NCI-H1436 (cell line): ENCODE results near the gene MICAL3.
"Not testable (repeated sequence)": the region's sequence is repeated elsewhere in the genome, so short reads cannot be mapped to it uniquely, and the experiment has no call there.

Experiments
- DNase-seq: peaks from one replicate; lab custom pipeline; 2025; lab: John Stamatoyannopoulos, UW

MICAL3 gene

DNA sequence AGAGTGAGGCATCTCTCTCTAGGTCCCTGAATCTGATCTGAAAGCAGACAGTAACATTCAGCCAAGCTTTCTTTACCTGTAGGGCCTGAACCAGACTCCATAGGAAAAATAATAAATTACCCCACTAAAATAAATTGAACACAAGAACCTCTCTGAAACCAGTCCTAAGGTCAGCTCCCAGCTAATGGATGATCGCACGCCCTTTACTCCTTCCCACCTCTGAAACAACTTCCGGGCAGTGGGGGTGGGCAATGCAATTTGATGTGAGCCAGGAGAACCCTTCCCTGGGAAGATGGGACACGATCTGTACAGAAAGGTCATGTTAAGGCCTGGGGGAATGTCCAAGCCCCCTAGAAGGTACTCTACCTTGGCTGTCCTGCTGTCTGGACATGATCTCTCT lies 71.2 kb downstream of the MICAL3 start:
- DNase-seq = no peak

DNA sequence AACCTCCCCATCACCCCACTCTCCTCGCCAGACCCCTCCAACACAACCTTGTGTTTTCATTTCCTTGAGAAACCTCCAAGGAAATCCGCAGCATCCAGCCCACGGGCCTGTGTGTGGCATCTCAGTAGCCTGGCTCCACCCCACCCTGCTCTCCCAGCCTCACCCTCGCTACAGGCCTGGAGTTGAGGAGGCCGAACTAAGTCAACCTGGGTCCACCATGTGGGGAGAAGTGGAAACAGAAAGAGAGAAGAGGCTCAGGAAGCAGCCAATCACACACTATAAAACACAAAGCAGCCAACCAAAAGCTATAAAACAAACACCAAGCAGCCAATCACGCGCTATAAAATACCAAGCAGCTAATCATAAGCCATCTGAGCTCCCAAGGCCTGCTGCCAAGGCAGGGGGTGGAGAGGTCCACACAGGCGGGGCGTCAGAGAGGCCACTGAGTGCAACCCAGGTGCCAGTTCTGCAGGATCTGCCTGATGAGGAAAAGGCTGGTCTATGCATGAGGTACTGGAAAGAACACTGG lies 72.0 kb downstream of the MICAL3 start:
- DNase-seq = no peak

DNA sequence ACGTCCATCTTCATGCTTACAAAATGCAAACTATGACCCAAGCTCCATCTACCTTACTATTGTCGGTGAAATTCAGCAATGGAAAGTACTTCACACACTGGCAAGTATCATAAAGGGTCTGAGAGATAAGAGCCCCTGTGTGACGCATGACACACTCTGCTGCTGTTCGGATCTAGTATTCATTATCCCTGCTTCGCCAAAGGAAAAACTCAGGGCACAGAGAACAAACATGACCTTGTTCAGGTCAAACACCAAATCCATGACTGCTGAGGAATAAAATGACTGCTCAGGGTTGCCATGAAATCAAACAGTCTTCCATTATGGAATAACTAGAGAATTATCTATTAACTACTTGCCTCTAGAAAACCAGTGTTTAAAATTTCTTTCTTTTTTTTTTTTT lies 73.0 kb downstream of the MICAL3 start:
- DNase-seq = no peak

DNA sequence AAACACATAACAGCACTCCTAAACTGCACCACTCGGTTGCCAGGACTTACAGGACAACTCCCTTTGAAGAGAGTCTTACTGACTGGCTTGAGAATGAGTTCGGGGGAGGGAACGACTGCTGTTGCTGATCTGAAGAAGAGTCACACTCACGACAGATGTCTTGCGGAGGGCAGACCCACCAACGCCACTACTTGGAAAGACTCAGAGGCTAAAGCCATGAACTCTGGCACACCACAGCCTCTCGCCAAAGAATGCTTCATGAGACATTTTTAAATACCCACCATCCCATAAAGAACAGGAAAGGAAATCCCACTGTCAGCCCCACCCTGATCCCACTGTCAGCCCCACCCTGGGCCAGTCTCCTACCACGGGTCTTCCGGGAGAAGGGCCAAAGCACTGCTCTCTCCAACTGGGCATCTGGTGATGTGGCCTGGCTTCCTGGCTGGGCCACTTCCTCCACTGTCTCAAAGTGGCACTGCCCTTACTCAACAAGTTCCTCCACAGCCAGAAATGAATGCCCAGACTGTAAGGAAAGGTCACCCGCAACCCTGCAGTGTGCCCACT lies 73.6 kb downstream of the MICAL3 start:
- DNase-seq = no peak

DNA sequence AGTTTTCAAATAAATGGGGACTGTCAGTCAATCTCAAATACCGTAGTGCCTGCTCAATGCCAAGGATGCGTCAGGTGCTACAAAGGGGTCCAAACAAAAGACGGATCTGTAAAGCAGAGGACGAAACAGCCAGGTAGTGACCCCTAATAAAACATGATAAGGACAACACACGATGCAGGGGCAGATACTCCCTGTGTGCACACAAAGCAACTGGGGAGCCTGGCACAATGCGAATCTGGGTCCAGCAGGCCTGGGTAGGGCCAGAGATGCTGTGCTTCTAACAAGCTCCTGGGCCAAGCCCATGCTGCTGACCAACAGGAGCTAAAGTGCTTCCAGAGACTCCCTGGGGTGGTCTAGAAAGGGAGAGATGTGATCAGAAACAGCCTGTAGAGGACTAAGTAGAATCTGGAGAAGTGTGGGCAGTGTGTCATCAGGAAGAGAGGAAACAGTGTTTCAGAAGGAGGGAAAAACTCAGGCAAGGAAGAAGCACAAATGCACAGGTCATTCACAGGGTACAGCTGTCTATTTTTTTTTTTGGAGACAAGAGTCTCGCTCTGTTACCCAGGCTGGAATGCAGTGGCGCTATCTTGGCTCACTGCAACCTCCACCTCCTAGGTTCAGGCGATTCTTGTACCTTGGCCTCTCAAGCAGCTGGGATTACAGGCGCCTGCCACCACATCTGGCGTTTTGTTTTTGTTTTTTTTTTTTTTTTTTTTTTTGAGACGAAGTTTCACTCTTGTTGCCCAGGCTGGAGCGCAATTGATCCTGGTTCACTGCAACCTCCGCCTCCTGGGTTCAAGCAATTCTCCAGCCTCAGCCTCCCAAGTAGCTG lies 74.5 kb downstream of the MICAL3 start:
- DNase-seq = no peak

DNA sequence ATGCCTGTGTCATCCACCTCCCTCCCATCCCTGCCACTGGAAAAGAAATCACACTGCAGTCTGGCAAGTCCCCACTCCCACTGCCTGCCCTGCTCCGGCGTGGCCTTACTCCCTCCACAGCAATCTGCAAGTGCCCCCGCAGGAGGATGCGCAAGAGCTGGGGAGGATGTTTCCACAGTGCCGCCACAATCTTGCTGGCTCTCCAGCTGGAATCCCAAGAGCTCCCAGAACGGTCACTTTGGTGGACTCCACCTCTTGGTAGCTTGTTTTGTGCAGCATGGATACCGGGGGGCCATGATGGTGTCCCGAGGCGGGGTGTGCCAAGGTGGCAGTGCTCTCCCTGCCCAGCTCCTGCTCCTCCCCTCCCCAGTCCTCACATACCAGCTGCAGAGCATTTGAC lies 76.3 kb downstream of the MICAL3 start:
- DNase-seq = no peak

DNA sequence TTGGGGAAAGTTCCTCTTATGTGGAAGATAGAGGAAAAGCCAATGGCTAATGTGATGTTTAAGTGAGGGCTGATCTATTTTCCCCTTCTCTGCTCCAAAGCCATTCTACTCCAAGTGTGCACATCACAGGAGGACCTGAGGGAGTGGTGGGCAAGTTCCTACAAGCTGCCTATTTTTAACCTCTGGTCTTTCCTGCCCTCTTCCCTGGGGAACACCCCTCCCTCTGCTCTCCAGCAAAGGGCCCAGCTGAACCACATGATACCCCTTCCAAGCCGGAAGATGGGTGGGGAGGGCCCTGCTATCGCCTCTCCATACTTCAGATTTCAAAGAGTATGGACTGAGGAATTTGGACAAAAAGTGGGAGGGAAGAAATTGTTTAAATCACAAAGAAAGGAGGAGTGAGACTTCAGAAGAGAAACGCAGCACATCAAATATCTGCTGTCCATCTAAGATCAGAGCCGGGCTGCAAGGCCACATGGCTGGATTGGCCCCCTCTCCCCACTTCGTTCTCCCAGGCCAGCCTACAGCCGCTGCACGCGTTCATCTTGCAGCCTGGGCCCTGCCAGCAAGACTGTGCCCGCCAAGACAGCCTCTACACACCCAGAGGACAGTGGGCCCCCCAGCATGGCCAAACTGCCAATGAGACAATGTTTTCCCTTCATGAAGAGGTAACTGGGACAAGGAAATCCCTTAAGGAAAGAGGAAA lies 77.5 kb downstream of the MICAL3 start:
- DNase-seq = peak; percentile 9

DNA sequence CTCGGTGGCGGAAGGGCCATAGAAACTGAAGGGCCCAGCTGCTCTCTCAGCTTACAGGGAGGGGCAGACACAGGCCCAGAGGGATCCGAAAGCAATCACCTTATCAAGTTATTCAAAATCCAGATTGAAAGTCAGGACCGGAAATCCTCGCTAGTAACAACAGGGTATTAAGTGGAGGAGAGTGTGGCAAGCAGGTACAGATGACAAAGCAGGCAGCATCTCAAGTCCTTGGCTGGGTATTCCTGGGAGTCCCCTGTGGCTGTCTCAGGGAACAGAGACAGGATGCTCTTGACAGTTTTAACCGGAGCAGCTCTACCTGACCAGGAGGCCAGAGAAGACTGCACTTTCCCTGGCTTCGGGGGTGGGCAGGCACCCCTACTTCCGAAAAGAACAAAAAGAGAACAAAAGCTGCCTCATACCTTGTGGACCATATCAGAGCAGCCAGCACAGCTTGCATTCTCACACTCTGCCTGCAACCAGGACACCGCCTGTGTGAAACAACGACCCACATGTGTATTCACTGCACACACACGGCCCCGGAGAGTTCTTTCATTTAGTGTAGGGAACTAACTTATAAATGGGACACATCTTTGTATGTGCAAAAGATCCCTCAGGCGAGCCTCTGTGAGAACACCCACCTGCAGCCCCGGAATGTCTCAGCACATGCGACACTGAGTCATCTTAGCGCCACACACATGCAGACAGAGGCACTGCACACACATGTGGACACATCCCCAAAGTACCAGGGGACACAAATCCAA lies 78.3 kb downstream of the MICAL3 start:
- DNase-seq = peak; percentile 36

DNA sequence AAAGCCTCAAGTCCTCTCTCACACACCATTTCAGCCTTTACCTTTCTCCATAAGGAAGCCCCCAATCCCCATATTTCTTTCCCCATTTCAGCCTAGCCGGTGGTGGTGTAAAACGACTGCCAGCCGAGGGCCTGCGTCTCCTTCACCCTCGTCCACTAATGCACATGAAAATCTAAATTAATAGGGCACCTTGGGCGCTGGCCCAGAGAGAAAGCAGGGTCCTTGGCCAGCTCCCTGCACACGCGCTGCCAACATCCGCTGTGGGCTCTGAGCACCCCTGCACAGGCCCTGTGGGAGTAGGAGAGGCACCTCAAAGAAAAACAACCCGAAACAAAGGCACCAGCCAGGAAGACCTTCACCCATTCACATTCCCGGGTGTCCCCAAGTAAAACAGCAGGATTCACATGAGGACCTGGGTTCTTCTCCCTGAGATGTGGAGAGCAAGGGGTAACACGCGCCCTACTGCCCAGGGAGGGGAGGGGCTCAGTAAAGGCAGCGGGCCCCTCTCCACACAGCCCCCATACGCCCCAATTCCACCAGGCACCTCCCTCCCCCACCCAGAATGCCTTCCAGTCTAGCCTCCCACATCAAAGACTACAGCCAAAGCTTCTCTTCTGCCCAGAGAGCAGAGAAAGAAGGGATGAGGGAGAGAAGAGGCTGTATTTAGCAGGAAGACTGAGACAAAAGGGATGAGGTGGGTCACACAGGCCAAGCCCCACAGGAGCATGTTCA lies 79.0 kb downstream of the MICAL3 start:
- no peak for DNase-seq

DNA sequence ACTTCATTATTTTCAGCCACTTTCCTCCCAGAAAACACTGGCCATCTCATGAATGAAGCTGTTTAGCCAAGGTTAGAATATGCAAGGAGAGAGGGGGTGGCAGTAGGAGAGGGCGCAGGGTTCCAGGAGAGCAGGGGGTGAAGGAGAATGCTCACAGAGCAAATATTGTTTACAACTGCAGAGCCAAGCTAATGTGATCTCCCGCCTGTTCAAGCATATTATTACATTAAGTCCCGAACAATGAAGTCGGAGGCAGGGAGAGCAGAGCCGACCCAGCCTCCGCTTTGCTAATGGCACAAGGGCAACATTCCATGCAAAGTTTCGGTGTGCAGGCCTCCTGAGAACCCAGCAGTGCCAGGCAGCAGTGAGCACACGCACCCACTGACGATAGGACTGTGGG lies 80.1 kb downstream of the MICAL3 start:
- DNase-seq = no peak

DNA sequence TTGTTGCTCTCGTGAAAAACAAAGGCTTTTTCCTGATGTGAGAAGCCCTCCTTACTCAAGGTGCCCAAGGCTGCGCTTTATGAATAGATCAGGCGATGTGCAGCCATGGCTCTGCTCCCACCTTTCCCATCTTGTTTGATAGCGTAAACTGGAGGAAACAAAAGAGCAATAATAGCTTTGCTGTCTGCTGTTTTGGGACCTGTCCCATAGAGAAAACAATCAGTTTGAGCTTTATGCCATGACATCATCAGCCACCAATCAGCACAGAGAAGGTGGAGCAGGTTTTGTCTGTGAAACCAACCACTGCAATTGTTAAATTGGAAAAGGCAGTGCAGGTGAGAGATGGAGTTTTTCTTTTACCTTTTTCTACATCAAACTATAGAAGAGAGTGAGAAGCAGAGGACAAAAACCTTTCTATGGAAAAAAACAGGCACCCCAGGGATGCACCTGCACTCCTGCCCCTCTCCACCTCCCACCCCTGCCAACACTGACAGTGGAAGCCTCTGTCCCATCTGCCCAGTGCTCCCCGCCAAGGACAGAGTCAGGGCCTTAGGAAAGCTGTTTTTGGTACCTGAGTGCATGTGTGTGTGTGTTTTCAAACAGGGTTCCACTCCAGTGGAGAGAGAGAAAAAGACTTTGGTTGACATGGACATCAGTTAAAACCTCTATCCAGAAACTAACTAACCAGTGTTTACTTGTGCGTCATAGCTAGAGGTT lies 80.7 kb downstream of the MICAL3 start:
- no peak for DNase-seq

DNA sequence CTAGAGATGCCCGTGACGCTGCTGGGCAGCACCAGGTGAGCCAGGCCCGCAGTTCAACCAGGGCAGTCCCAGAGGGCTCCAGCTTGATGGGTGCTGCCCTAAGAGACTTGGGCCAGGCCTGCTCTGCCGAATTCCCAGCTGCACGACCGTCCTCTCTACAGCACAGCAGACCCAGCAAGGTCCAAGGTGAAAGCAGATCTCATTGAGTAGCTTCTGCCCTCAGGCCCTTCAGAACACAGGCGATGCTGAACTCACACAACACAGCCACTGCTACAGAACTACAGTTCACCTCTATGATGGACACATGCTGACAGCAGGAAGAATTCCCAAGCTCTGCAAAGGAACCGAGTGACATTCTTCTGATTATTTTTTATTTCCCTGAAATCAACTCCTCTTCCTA lies 81.6 kb downstream of the MICAL3 start:
- no peak for DNase-seq

DNA sequence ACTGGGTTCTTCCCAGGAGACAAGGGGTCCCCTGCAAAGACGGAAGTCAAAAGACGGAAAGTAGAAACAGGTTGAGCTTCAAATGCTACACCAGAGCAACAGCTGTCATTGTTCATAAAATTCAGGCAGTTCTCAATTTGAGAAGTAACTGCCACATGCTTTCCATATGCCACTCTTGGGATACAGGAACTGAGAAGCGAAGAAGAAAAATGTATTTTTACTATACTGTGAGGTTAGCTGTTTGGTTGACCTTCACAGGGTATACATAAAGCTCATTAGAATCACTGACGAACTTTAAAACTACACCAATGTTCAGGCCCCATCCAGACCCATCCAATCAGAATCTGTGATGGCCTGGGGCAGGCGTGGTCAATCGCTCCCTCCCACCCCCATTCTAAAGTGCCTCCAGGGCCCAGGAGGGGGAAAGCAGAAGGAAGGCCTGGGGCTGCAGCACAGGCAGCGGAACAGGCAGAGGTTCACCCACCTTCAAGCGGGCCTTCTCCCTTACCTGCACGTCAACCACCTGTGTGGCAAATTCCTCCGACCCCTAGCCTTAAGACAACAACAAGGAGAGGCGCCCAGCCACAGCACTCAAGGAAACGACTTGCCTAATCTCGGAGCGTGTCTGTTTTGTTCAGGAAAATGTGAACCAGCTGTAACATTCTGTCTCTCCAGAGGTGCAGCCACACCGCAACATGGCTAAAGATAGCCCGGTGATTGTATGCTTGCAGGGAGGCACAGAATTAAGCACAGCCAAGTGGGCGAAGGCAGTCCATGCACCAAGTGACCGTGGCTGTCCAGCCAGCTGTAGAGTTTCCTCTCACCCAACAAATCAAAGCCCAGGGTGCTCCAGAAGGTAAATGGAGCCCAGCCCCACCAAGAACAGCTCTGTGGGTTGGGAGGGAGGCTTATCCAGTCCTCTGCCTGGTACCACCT lies 82.6 kb downstream of the MICAL3 start:
- no peak for DNase-seq

DNA sequence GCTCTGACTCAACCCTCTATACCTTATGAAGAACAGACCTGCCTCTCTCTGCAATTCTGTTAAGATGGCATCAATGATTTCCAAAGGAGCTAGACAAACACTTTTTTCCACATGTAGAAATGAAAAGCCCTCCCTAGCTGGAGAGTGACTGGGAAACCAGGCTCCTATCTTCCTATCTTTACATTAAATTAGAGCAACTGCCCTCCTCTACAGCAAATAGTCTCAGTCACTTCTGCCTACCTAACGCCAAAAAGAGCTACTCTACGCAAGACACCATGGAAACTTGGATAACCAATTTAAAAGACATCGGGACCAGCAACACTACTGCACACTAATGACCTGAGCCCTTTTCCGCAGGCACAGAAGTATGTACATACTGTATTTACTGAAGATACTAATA lies 84.8 kb downstream of the MICAL3 start:
- DNase-seq = no peak

DNA sequence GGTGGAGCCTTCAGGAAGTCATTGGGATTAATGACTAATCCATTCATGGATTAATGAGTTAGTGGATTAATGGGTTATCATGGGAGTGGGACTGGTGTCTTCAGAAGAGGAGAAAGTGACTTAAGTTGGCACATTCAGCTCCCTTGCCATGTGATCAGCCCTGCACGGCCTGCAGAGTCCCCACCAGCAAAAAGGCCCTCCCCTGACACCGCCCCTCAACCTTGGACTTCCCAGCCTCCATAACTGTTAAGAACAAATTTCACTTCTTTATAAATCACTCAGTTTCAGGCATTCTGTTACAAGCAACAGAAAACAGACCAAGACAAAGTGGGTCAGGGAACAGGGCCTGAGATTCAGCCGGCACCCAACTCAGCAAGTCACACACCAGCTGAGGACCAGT lies 85.3 kb downstream of the MICAL3 start:
- DNase-seq = no peak

DNA sequence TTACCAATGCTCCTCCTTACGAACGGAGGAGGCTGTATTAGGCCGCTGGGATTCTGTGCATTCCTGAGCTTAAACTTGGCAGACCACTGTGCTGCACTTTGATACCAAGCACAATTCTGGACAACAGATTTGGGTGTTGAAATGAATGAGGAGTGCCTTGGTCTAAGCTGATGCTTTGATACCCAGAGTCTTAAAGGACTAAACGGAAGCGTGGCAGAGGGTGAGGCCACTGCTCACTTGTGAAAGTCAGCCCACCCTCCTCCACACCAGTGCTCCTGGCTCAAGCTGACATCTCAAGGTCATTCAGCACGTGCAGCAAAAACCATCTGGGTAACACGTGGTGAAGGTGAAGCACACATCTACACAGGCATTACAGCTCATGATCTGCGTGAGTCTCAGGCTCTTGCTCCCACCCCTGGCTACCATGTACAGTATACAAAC lies 85.9 kb downstream of the MICAL3 start:
- no peak for DNase-seq

DNA sequence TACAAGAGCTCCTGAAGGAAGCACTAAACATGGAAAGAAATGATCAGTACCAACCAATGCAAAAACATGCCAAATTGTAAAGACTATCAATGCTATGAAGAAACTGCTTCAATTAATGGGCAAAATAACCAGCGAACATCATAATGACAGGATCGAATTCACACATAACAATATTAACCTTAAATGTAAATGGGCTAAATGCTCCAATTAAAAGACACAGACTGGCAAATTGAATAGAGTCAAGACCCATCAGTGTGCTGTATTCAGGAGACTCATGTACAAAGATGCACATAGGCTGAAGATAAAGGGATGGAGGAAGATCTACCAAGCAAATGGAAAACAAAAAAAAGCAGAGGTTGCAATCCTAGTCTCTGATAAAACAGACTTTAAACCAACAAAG lies 91.9 kb downstream of the MICAL3 start:
- DNase-seq = not testable (repeated sequence)

DNA sequence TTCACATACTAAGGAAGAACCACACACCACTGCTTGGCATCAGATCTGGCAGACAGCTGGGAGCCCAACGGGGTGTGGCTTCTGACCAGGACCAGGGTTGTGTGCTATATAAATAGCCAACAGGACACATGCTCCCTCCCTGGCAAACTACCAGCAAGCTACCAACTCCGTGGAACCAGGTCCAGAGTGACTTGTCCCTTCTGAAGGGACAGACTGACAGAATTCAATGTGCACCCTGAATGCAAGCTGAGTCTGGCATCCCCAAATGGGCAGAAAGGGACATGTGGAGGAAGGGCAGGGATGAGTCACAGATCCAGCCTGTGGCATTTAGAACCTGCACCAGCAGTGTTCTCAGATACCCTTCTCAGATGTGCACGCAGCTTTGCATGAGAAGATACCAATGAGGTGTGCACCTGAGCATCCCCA lies 92.9 kb downstream of the MICAL3 start:
- DNase-seq = no peak

DNA sequence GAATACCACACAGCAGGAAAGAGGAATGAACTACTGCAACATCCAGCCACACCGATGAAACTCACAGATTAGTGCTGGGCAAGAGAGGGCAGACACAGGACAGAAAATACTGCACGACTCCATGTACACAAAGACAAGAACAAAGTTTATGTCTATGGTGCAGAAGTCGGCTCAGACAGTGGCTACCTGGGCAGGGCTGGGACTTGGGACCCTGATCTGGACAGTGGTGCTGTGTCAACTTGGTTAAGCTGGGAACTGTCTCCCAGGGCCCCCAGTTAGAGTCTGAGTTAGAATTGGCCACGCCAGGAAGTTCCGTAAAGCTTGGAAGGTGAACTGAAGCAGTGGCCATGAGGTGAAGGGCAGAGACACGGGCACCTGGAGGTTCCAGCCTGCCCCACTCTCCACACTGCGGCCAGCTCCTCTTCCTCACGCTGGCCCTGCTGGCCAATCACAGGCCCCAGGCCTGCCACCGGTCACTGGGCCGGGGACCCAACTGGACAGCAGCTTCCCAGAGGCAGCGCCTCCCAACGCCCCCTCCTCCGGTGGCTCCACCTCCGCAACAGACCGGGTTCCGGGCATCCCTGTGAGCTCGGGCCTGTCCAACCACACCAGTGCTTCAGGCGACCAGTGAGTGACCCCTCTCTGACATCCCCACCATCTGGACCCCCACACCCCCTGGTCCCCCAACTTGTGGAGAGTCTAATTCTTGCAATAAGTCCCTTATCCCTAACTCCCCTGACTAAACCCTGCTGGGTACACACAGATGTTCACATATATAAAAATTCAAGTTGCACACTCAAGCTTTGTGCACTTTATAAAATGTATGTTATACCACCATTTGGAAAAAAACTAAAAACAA lies 93.7 kb downstream of the MICAL3 start:
- DNase-seq = no peak
